GM13977 (cell line): ENCODE measurements around the gene TNFSF8.

Source experiments
- DNase-seq: peaks from one replicate; pipeline ENCODE4 v3.0.0; 2012; ENCODE audit warnings: low spot score
- CTCF ChIP-seq: IDR thresholded peaks from 2 replicates; pipeline ENCODE4 v1.5.1; 2012; ENCODE audit warnings: mild to moderate bottlenecking, control low read depth; ENCODE audit not compliant: insufficient read depth; ENCODE audit errors: extremely low read depth, missing control alignments
- in situ Hi-C: fragments of 300-500 bp; cut with MboI; formaldehyde crosslinking; loops from one replicate; pipeline ENCODE4 v1.12.0; 2022; ENCODE audit warnings: low sequenced_read_pairs, low pct_unique_long_range_greater_than_20kb, mixed read lengths, inconsistent platforms; ENCODE audit not compliant: unreplicated experiment

Gene TNFSF8

GRCh38 chr9:114897196-114897595 is 33.2 kb downstream of the TNFSF8 start:
- no peak for DNase-seq
- in situ Hi-C loops = no loop called here

GRCh38 chr9:114896344-114896743 is 34.0 kb downstream of the TNFSF8 start:
- in situ Hi-C loops = no loop called here
- no peak for DNase-seq
- TF ChIP-seq CTCF = no peak

More at GRCh38 chr9:114897196-114897595, 33.2 kb downstream of the TNFSF8 start:
- no peak for TF ChIP-seq CTCF

- no peak for TF ChIP-seq CTCF
- no peak for DNase-seq
- in situ Hi-C loops = no loop called here
These were observed 34.8 kb downstream of the TNFSF8 start for GRCh38 chr9:114895521-114895991.

GRCh38 chr9:114894609-114895433 is 35.6 kb downstream of the TNFSF8 start:
- in situ Hi-C loops = no loop called here
- TF ChIP-seq CTCF = no peak
- DNase-seq = no peak

GRCh38 chr9:114894206-114894605 is 36.2 kb downstream of the TNFSF8 start:
- DNase-seq = no peak
- no peak for TF ChIP-seq CTCF

GRCh38 chr9:114893221-114894010 is 37.0 kb downstream of the TNFSF8 start:
- DNase-seq = peak; percentile 20
- in situ Hi-C loops = no loop called here
- TF ChIP-seq CTCF = no peak

More at GRCh38 chr9:114894206-114894605, 36.2 kb downstream of the TNFSF8 start:
- in situ Hi-C loops = no loop called here
